Mononuclear cell (primary cell): Measurements from ENCODE around the gene GRB10. TPM values are rescaled to one million over a fixed set of nuclear protein-coding genes. Genes with fewer than 3 reads are reported as not detected.

Experiments used
- H3K27me3 ChIP-seq: 2 replicates; pipeline ENCODE4 v1.6.0; 2011; ENCODE audit warnings: low read length, control low read depth; ENCODE audit not compliant: insufficient read depth
- H3K4me1 ChIP-seq: 2 replicates; pipeline ENCODE4 v1.5.1; 2011; ENCODE audit warnings: mild to moderate bottlenecking, low read length, control low read depth; ENCODE audit not compliant: insufficient read depth
- H3K4me3 ChIP-seq: 2 replicates; pipeline ENCODE4 v1.5.1; 2011; ENCODE audit warnings: mild to moderate bottlenecking, low read length, moderate library complexity
- H3K9me3 ChIP-seq: 2 replicates; pipeline ENCODE4 v1.5.1; 2011; ENCODE audit warnings: low read depth, mild to moderate bottlenecking, control low read depth, low read length
- total RNA-seq: library from RNA; depleted of rRNA; stranded (reverse); fragments of >200 nt; gene quantifications from one replicate; pipeline ENCODE4 v1.2.3, GENCODE V29; 2012

Gene GRB10
- total RNA-seq, 1 donor = 3.7 TPM

DNA sequence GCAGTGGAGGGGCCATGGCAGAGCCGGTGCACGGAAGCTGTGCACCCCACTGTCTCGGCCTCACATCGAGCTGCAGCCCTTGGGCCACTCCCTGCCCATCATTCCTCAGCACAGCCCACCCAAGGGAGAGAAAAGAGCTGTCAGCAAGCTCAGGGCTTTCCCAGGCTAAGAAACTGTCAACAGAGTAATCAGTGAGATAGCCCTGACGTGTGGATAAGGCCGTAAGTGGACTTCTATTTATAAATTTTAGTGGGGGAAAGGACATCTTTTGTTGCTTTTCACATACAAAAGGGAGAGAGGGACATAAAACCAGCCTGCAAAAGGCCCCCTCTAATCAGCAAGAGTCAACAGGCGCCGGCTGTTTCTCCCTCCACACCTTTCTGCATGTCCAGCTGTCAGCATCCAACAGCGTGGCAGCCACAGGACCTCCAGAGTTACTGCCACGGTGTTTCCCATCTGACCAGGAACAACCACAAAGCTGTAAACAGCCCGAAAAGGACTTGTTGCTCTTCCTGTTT lies 160.7 kb downstream of the GRB10 start:
- Histone ChIP-seq H3K9me3 (no peaks in the 10 kb centered on the region), H3K4me3 (no peak overlapping the region), H3K4me1 (no peaks in the 10 kb centered on the region), H3K27me3 (no peaks in the 10 kb centered on the region)

DNA sequence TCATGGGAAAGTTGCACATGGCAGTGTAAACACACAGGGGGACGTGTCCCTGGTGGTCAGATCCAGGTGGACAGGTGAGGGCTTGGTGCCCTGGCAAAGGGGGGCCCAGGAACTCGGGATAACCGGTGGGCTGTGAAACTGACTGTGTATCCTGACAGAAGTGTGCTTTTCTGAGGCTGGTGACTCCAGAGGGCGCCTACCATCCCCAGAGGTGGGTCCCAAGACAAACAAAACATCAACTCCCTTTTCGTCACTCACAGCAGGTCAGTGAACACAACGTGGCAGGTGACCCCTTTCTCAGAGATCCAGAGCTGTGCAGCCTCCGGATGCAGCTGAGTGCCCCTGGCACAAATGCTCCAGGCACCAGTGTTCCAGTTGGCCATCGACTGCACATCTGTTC lies 161.5 kb downstream of the GRB10 start:
- Histone ChIP-seq H3K4me1 (no peaks in the 10 kb centered on the region), H3K4me3 (no peak overlapping the region), H3K9me3 (no peaks in the 10 kb centered on the region), H3K27me3 (no peaks in the 10 kb centered on the region)

DNA sequence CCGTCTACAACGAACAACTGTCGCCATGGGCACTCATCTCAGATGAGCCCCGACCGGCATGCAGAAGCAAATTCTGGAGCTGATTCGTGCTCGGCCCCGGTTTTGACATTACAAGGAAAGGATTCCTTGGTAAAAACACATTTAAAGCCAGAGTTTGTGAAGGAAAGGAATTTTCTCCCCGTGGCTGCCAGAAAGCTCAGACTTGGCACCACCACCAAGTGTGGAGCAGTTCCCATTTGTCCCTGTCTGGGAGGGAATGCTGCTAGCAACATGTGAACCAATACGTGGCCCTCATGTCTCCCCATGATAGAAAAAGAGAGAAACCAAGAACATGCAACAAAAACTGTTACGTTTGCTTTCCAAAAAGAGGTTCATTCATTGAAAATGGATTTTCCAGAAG lies 162.3 kb downstream of the GRB10 start:
- H3K4me3 ChIP-seq = no peak overlapping the region
- no peaks in the 10 kb centered on the region for H3K27me3 ChIP-seq
- H3K9me3 ChIP-seq = no peaks in the 10 kb centered on the region
- no peaks in the 10 kb centered on the region for H3K4me1 ChIP-seq

DNA sequence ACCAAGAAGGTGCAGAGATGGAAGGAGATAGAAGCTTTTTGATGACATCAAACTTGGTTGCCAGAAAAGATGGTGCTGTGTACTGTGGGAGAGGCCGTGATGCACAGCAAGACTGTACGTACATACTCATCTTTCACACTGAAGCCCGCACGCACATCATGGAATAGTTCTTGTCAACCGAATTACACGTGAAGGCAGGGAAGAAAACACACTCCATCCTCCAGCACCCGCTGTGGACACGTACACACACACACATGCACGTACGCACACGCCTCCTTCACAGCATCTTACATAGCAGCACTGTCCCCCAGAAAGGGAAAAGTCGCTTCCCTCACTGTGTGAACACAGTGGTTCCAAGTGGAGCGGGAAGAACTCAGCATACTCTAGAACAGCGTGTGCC lies 163.0 kb downstream of the GRB10 start:
- Histone ChIP-seq H3K9me3 (no peaks in the 10 kb centered on the region), H3K4me1 (no peaks in the 10 kb centered on the region), H3K27me3 (no peaks in the 10 kb centered on the region), H3K4me3 (no peak overlapping the region)

DNA sequence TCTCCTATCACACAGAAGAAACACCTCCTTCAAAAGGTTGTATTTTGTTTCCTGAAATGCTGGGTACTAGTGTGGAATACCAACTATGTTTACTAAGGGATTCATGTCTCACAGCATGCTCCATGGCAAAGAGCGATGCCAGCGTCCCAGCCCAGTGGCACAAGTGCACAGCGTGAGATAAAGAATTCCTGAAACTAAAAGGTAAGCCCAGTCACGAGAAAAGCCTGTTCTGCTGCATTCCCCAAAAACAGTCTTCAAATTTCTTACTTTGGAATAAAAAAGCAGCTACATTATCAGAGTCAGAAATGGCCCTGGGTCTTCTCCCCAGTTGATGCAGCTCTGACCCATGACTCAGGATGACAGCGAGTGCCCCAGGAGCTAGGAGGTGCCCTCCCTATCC lies 164.4 kb downstream of the GRB10 start:
- no peak overlapping the region for H3K4me3 ChIP-seq
- H3K27me3 ChIP-seq = no peaks in the 10 kb centered on the region
- H3K9me3 ChIP-seq = no peaks in the 10 kb centered on the region
- no peaks in the 10 kb centered on the region for H3K4me1 ChIP-seq

DNA sequence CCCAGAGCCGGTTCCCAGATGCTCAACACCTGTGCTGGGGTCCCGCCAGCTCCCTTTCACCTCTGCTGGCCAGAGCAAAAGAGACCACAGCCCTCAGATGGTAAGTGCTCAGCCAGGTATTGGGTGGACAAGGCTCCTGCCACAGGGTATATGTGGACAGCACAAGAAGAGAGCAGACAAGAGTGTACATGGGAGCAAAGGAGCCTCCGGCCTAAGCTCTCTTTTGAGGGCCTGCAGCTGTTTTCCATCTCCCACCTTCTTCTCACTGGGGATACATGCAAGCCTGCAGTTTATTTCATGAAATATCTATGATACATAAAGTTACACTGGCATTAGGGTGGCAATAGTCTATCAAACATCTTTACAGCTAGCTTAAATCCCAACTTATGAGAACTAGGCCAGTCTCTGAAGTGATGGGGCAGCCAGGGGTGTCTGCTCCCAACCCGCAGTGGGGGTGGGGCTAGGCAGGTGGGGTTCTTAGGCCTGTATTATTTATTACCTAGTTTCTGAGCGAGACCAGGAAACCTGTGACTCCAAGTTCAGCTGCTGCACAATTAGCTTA lies 167.1 kb downstream of the GRB10 start:
- Histone ChIP-seq H3K4me1 (peaks cover 11% of the 10 kb centered on the region), H3K9me3 (no peaks in the 10 kb centered on the region), H3K27me3 (no peaks in the 10 kb centered on the region), H3K4me3 (no peak overlapping the region)

DNA sequence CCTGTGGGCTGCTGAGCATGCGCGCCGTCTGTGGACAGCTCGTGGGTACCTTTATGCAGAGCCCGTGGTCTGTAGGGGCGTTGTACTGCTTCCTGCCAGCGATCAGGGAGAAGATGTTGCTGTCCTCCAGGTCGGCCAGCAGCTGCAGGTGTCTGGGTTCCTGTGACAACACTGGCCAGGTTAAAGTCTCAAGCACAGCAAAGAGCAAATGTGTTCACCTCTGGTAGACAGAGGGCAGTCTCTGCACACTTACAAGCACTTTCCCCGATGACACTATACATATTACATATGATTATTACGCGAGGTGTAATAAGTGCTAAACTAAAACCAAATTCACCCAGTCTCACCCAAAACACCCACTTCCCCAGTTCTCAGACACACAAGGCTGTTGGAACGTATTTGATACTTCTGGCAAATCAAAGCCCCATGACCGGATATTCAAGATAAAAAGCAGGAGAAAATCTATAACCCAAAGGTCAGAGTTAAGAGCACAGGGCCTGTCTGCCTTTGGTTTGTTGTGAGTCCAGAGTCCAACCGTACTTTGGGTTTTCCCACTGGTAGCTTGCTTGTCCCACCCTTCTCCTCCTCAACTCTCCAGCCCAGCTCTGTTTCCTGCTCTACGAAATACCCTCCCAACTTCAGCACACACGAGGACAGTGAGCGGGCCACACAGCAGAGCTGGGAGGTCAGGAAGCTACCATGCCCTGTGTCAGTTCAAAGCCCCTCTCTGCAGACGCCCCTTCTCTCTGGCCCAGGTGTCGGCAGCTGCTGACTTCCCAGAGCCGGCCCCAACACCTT lies 167.8 kb downstream of the GRB10 start:
- no peaks in the 10 kb centered on the region for H3K9me3 ChIP-seq
- H3K4me1 ChIP-seq = peaks cover 17% of the 10 kb centered on the region
- no peaks in the 10 kb centered on the region for H3K27me3 ChIP-seq
- no peak overlapping the region for H3K4me3 ChIP-seq

DNA sequence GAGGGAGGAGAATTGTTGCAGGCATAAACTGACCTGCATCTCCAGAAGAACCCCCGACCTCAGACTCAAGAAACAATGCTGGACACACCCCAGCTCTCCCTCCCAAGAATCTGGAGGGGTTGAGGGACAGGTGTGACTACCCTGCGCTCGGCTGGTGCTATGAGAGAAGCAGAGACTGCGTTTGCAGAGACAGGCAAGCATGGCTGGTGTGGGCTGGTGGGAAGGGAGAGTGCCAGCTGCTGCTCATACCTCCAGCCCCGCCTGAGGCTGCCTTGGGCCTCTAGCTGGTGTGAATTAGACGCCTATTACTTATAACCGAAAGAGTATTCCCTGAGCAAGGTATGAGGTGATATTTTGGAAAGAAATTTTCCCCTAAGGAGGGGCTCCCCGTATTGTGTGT lies 169.2 kb downstream of the GRB10 start:
- Histone ChIP-seq H3K4me3 (no peak overlapping the region), H3K4me1 (peaks cover 21% of the 10 kb centered on the region), H3K27me3 (no peaks in the 10 kb centered on the region), H3K9me3 (no peaks in the 10 kb centered on the region)

DNA sequence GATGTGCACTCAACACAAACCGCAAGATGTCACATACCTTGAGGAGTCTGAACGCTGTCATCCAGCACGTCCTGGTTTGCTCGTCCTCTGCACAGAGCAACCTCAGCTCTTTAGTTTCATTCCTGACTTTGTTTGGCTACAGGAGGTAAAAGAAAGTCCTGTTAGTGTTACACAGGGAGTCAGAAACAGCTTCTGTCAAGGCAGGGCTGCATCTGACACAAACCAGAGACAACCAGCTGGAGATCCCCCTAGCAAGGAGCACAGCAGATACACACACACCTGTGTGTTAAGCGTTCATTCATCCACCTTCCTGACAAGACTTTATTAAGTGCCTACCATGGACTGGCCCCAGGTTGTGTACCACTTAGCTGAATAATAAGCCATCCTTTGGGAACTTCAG lies 170.0 kb downstream of the GRB10 start:
- no peak overlapping the region for H3K4me3 ChIP-seq
- no peaks in the 10 kb centered on the region for H3K9me3 ChIP-seq
- H3K27me3 ChIP-seq = no peaks in the 10 kb centered on the region
- peaks cover 21% of the 10 kb centered on the region for H3K4me1 ChIP-seq

DNA sequence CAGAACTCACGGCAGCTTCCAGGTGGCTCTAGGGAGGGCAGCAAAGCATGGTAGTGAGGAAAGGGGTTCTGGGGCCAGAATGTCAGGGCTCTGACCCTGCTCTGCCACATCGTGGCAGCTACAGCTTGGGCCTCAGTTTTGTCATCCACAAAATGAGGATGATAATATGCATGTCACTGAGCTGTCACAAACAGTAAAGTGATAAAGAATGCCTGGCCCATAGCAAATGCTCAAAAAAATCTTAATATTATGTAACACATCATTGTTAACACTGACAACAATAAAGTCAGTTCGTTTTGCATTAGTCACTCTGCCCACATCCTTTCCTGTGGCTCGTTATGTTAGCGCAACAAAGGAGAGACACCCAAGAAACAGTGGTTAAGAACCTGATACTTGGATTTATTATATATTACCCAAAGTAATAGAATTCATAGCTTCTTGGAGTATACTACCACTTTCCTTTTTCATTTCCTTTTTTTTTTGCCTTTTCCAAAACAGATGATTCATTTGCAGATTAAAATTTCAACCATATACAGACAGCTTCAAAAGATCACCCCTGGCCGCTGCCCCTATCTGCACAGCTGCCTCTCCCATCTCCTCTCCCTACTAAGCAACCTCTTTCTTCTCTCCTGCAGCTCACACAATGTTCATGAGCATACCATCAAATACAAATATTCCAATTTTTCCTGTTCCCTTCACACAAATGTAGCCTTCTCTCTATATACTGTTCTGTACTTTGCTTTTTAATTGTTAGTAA lies 172.0 kb downstream of the GRB10 start:
- Histone ChIP-seq H3K27me3 (no peaks in the 10 kb centered on the region), H3K4me3 (no peak overlapping the region), H3K9me3 (no peaks in the 10 kb centered on the region), H3K4me1 (peaks cover 21% of the 10 kb centered on the region)

DNA sequence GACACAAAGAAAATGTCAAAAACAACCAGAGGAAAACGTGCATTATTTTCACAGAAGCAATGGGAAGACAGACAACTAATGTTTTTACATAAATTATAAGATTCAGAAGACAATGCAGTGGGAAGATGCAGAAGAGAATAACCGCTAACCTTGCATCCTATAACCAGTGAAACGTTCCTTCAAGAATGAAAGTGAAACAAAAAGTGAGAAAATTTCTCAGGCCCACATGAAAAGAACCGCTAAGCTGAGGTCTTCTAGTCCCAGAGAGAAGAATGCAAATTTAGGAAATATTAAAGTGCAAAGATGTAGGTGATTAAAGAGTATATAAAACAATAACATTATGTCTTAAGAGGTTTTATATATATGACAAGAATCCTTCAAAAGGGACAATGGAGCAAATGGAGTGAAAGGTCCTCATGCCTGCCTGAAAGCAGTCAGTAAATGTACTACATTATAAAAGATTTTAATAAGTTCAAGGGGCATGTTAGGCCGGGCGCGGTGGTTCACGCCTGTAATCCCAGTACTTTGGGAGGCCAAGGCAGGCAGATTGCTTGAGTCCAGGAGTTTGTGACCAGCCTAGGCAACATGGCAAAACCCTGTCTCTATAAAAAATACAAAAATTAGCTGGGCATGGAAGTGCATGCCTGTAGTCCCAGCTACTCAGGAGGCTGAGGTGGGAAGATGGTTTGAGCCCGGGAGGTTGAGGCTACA lies 174.3 kb downstream of the GRB10 start:
- Histone ChIP-seq H3K9me3 (no peaks in the 10 kb centered on the region), H3K4me1 (peaks cover 21% of the 10 kb centered on the region), H3K27me3 (no peaks in the 10 kb centered on the region), H3K4me3 (no peak overlapping the region)

DNA sequence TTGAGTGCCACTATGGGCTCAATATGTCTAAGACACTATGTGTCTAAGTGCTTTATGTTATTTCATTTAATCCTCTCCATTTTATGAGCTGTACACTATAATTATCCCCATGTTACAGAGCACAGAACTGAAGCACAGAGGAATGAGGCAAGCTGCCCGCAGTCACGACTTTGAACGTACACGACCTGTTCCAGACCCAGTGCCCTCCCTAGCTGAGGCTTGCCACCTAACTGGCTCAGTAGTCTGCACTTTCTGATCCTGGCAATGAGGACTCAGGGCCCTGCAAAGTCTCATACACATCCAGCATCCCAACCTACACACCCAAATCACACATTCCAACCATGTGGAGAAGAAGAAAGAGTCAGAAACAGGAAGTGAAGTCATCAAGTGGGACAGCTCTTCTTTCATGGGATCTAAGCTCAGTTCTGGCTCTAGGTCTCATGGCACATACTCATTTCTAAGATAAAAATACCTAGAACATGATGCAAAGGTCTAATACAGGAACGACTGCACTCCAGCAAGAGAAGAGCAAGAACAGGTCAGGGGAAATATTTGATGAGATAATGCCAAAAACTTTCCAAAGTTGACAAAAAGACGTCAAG lies 175.1 kb downstream of the GRB10 start:
- Histone ChIP-seq H3K4me3 (no peak overlapping the region), H3K27me3 (no peaks in the 10 kb centered on the region), H3K9me3 (no peaks in the 10 kb centered on the region), H3K4me1 (peaks cover 21% of the 10 kb centered on the region)

DNA sequence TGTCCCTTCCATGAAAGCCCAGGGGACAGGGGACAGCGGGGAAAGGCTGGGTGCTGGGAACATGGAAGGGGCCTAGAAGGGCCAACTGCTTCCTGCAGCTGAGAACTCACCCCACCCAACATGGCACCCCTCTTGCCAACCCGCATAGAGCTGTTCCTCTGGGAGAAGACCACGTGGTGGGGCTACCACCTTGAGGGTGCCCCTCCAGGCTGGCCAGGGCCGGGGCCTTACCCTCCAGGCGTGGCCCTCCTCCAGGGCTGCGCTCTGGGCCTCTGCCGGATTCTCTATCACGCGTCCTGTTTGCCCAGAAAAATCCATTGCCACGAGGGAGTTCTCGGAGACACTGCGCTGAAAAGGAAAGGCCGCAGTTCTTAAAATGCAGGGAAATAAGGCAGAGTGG lies 177.6 kb downstream of the GRB10 start:
- H3K27me3 ChIP-seq = no peaks in the 10 kb centered on the region
- H3K4me1 ChIP-seq = peaks cover 5% of the 10 kb centered on the region
- no peak overlapping the region for H3K4me3 ChIP-seq
- no peaks in the 10 kb centered on the region for H3K9me3 ChIP-seq

DNA sequence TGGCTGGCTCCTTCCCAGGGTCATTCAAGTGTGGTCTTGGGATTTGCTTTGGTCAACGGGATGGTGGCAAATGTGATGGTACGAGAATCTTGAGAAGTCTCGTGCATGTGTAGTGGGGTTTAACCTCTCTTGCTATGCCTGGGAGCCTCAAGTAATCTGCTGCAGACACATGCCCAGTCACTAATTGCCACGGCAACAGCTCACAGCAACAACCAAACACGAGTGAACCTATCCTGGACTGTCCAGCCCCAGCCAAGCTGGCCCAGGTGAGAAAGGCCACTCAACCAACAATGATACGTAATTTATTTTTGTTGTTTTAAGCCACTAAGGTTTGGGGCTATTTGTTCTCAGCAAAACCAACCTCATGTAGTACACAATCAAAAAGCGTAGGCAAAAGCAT lies 179.4 kb downstream of the GRB10 start:
- Histone ChIP-seq H3K4me1 (no peaks in the 10 kb centered on the region), H3K4me3 (no peak overlapping the region), H3K27me3 (no peaks in the 10 kb centered on the region), H3K9me3 (no peaks in the 10 kb centered on the region)
